SU-DHL-6 (cell line): Measurements from ENCODE around the gene DOK6.

ENCODE experiments used
- H2AFZ ChIP-seq: fragments of 200-600 bp; sonication (generic); 2 replicates; pipeline ENCODE4 v1.6.1; 2014; ENCODE audit warnings: low read depth, mild to moderate bottlenecking, moderate library complexity, mixed read lengths, antibody characterized with exemption, low read length; ENCODE audit not compliant: severe bottlenecking
- H3F3A ChIP-seq: fragments of 200-600 bp; shearing (Covaris generic); 2 replicates; pipeline ENCODE4 v1.6.0; 2016; ENCODE audit warnings: antibody characterized with exemption, mild to moderate bottlenecking; ENCODE audit not compliant: insufficient read depth
- H3K27ac ChIP-seq: fragments of 200-600 bp; sonication (generic); 2 replicates; pipeline ENCODE4 v1.5.1; 2016; ENCODE audit warnings: low read depth, mild to moderate bottlenecking, low read length, moderate library complexity, mixed read lengths
- H3K27me3 ChIP-seq: fragments of 200-600 bp; sonication (generic), shearing (Covaris generic); 2 replicates; pipeline ENCODE4 v1.6.0; 2014; ENCODE audit warnings: mild to moderate bottlenecking, low read length
- H3K36me3 ChIP-seq: fragments of 200-600 bp; sonication (generic); 2 replicates; pipeline ENCODE4 v1.6.1; 2014; ENCODE audit warnings: mild to moderate bottlenecking, low read length, mixed read lengths
- H3K4me2 ChIP-seq: fragments of 300-600, 200-600 bp; shearing (Covaris generic), sonication (generic); 2 replicates; pipeline ENCODE4 v1.6.0; 2014; ENCODE audit warnings: low read length, low read depth, mild to moderate bottlenecking; ENCODE audit not compliant: poor library complexity, severe bottlenecking
- H3K4me3 ChIP-seq: fragments of 200-600 bp; sonication (generic); 2 replicates; pipeline ENCODE4 v1.5.1; 2014; ENCODE audit warnings: antibody characterized with exemption, low read length, mild to moderate bottlenecking, mixed read lengths; ENCODE audit not compliant: insufficient read depth, poor library complexity, severe bottlenecking
- H3K79me2 ChIP-seq: fragments of 200-600 bp; sonication (generic); 2 replicates; pipeline ENCODE4 v1.6.1; 2014; ENCODE audit warnings: mild to moderate bottlenecking, low read length, moderate library complexity; ENCODE audit not compliant: insufficient read depth
- H3K9ac ChIP-seq: fragments of 200-600 bp; sonication (generic); 2 replicates; pipeline ENCODE4 v1.7.0; 2014; ENCODE audit warnings: mild to moderate bottlenecking, low read length
- H3K9me2 ChIP-seq: fragments of 200-600 bp; sonication (generic); replicated peaks from 2 replicates; pipeline ENCODE4 v1.6.1; 2014; ENCODE audit warnings: low read length; ENCODE audit not compliant: insufficient read depth
- H3K9me3 ChIP-seq: fragments of 200-600 bp; sonication (generic); 2 replicates; pipeline ENCODE4 v1.6.1; 2014; ENCODE audit warnings: low read length, mixed read lengths; ENCODE audit not compliant: insufficient read depth
- H4K20me1 ChIP-seq: fragments of 200-600 bp; sonication (generic); 2 replicates; pipeline ENCODE4 v1.6.1; 2014; ENCODE audit warnings: low read depth, mild to moderate bottlenecking, antibody characterized with exemption, low read length, moderate library complexity, mixed read lengths
- CTCF ChIP-seq: fragments of 200-600 bp; sonication (generic); IDR thresholded peaks from one replicate; pipeline ENCODE4 v1.5.1; 2017; ENCODE audit warnings: antibody characterized with exemption, mild to moderate bottlenecking, low read length, moderate library complexity; ENCODE audit not compliant: insufficient read depth, poor library complexity, severe bottlenecking
- EZH2phosphoT487 ChIP-seq: fragments of 200-600 bp; sonication (generic), shearing (Covaris generic); conservative IDR thresholded peaks from 2 replicates; pipeline ENCODE4 v1.6.1; 2018; ENCODE audit warnings: mild to moderate bottlenecking, antibody characterized with exemption, low read length, moderate library complexity, mixed read lengths

DOK6 gene

GRCh38 chr18:69648486-69648885, 247.8 kb downstream of the DOK6 start:
- H3K4me3 ChIP-seq, result no peak overlapping the region
- no peaks in the 10 kb centered on the region for H3F3A ChIP-seq
- H2AFZ ChIP-seq, result no peak overlapping the region
- H3K4me2 ChIP-seq, result no peak overlapping the region
- no peaks in the 10 kb centered on the region; the same call in 1 of the 2 replicates for H3K9me2 ChIP-seq
- H3K9ac ChIP-seq, result no peak overlapping the region
- no peaks in the 10 kb centered on the region for H3K79me2 ChIP-seq
- no peaks in the 10 kb centered on the region for H3K27me3 ChIP-seq
- TF ChIP-seq EZH2phosphoT487 (no peak), CTCF (no peak)
- no peaks in the 10 kb centered on the region for H4K20me1 ChIP-seq
- H3K9me3 ChIP-seq, result no peaks in the 10 kb centered on the region
- H3K27ac ChIP-seq, result no peak overlapping the region
- H3K36me3 ChIP-seq, result no peaks in the 10 kb centered on the region

GRCh38 chr18:69649684-69650083, 249.0 kb downstream of the DOK6 start:
- Histone ChIP-seq H3K9me3 (no peaks in the 10 kb centered on the region), H3K36me3 (no peaks in the 10 kb centered on the region), H3K27ac (no peak overlapping the region), H3K4me3 (no peak overlapping the region), H3K9ac (no peak overlapping the region), H3K79me2 (no peaks in the 10 kb centered on the region), H3F3A (no peaks in the 10 kb centered on the region), H4K20me1 (no peaks in the 10 kb centered on the region), H2AFZ (no peak overlapping the region), H3K27me3 (no peaks in the 10 kb centered on the region), H3K4me2 (no peak overlapping the region), H3K9me2 (no peaks in the 10 kb centered on the region; the same call in 1 of the 2 replicates)
- TF ChIP-seq CTCF, result no peak
- no peak for TF ChIP-seq EZH2phosphoT487

GRCh38 chr18:69651243-69651642, 250.6 kb downstream of the DOK6 start:
- H3F3A ChIP-seq, result no peaks in the 10 kb centered on the region
- H3K27ac ChIP-seq, result no peak overlapping the region
- no peak overlapping the region for H3K9ac ChIP-seq
- no peak overlapping the region for H3K4me3 ChIP-seq
- TF ChIP-seq EZH2phosphoT487, result no peak
- TF ChIP-seq CTCF, result no peak
- H3K4me2 ChIP-seq, result no peak overlapping the region
- H3K9me3 ChIP-seq, result no peaks in the 10 kb centered on the region
- no peaks in the 10 kb centered on the region for H4K20me1 ChIP-seq
- H2AFZ ChIP-seq, result no peak overlapping the region
- H3K79me2 ChIP-seq, result no peaks in the 10 kb centered on the region
- no peaks in the 10 kb centered on the region for H3K27me3 ChIP-seq
- H3K36me3 ChIP-seq, result no peaks in the 10 kb centered on the region
- H3K9me2 ChIP-seq, result no peaks in the 10 kb centered on the region
